ENCODE results near the gene PSMG4. TPM values are rescaled to one million over a fixed set of nuclear protein-coding genes. Genes with fewer than 3 reads are reported as not detected.

The PSMG4 gene
- total RNA-seq, 1 experiment from 2014 or later = 51.9 TPM

- no peak overlapping the region for H3K9ac ChIP-seq (ENCODE audit: low read length)
- no peaks in the 10 kb centered on the region for H3K9me2 ChIP-seq (replicated peaks; ENCODE audit: low read length)
- no peaks in the 10 kb centered on the region for H3K79me2 ChIP-seq (ENCODE audit: low read length)
- no peaks in the 10 kb centered on the region for H3F3A ChIP-seq (ENCODE audit: low read length, unreplicated experiment)
- intact Hi-C loops (cut with micrococcal nuclease) = no loop called here
- H3K4me2 ChIP-seq (ENCODE audit: low read length) = no peak overlapping the region
- no peak overlapping the region for H3K27ac ChIP-seq (ENCODE audit: low read length)
- TF ChIP-seq EZH2 (IDR thresholded peaks at IDR 0.05; ENCODE audit: low read length, unreplicated experiment) (no peak), CTCF (conservative IDR thresholded peaks at IDR 0.05; ENCODE audit: low read depth, low read length) (no peak), EZH2phosphoT487 (IDR thresholded peaks at IDR 0.05; ENCODE audit: borderline replicate concordance, low read length) (no peak)
- H4K20me1 ChIP-seq (ENCODE audit: low read length) = no peaks in the 10 kb centered on the region
- H3K36me3 ChIP-seq (ENCODE audit: low read depth, low read length) = no peaks in the 10 kb centered on the region
- DNase-seq (no peak), ATAC-seq (no peak)
- no peak overlapping the region for H3K4me3 ChIP-seq (ENCODE audit: low read length)
- CTCF ChIA-PET = no interaction called here
- H3K4me1 ChIP-seq (ENCODE audit: insufficient read depth, low read length) = peaks cover 14% of the 10 kb centered on the region
- no peaks in the 10 kb centered on the region for H3K9me3 ChIP-seq (ENCODE audit: low read length)
- POLR2A ChIA-PET (ENCODE audit: unreplicated experiment) = no interaction called here
- BruUV-seq (replicated peaks) = no TSS peak
- no peaks in the 10 kb centered on the region for H3K27me3 ChIP-seq (ENCODE audit: low read length)
- H2AFZ ChIP-seq (ENCODE audit: low read length) = no peak overlapping the region
These were observed 42.8 kb downstream of the PSMG4 start for GRCh38 chr6:3301506-3301905.

GRCh38 chr6:3303795-3304411 is 45.2 kb downstream of the PSMG4 start:
- Histone ChIP-seq H4K20me1 (ENCODE audit: low read length) (no peaks in the 10 kb centered on the region), H3F3A (ENCODE audit: low read length, unreplicated experiment) (no peaks in the 10 kb centered on the region), H3K27me3 (ENCODE audit: low read length) (no peaks in the 10 kb centered on the region), H3K36me3 (ENCODE audit: low read depth, low read length) (no peaks in the 10 kb centered on the region), H3K27ac (ENCODE audit: low read length) (no peak overlapping the region), H3K4me1 (ENCODE audit: insufficient read depth, low read length) (no peaks in the 10 kb centered on the region), H2AFZ (ENCODE audit: low read length) (no peak overlapping the region), H3K9ac (ENCODE audit: low read length) (no peak overlapping the region), H3K9me2 (replicated peaks; ENCODE audit: low read length) (no peaks in the 10 kb centered on the region), H3K9me3 (ENCODE audit: low read length) (no peaks in the 10 kb centered on the region), H3K4me3 (ENCODE audit: low read length) (no peak overlapping the region), H3K4me2 (ENCODE audit: low read length) (no peak overlapping the region), H3K79me2 (ENCODE audit: low read length) (no peaks in the 10 kb centered on the region)
- no peak for ATAC-seq
- BruUV-seq (replicated peaks) = no TSS peak
- POLR2A ChIA-PET (ENCODE audit: unreplicated experiment) = no interaction called here
- intact Hi-C loops (cut with micrococcal nuclease) = no loop called here
- CTCF ChIA-PET = interaction anchor here (0.5 kb wide), 1 partner anchor 33 kb away, joined by 4 read pairs; no protein-coding TSS in a partner anchor
- no peak for TF ChIP-seq EZH2phosphoT487 (IDR thresholded peaks at IDR 0.05; ENCODE audit: borderline replicate concordance, low read length)
- no peak for TF ChIP-seq EZH2 (IDR thresholded peaks at IDR 0.05; ENCODE audit: low read length, unreplicated experiment)
- no peak for TF ChIP-seq CTCF (conservative IDR thresholded peaks at IDR 0.05; ENCODE audit: low read depth, low read length)
- DNase-seq = no peak

- H4K20me1 ChIP-seq (ENCODE audit: low read length) = no peaks in the 10 kb centered on the region
- BruUV-seq (replicated peaks) = no TSS peak
- H3F3A ChIP-seq (ENCODE audit: low read length, unreplicated experiment) = no peaks in the 10 kb centered on the region
- no peak overlapping the region for H2AFZ ChIP-seq (ENCODE audit: low read length)
- CTCF ChIA-PET = no interaction called here
- H3K4me3 ChIP-seq (ENCODE audit: low read length) = no peak overlapping the region
- no peak for TF ChIP-seq EZH2 (IDR thresholded peaks at IDR 0.05; ENCODE audit: low read length, unreplicated experiment)
- no peak for TF ChIP-seq CTCF (conservative IDR thresholded peaks at IDR 0.05; ENCODE audit: low read depth, low read length)
- TF ChIP-seq EZH2phosphoT487 (IDR thresholded peaks at IDR 0.05; ENCODE audit: borderline replicate concordance, low read length) = no peak
- no peak overlapping the region for H3K4me2 ChIP-seq (ENCODE audit: low read length)
- intact Hi-C loops (cut with micrococcal nuclease) = no loop called here
- POLR2A ChIA-PET (ENCODE audit: unreplicated experiment) = no interaction called here
- no peaks in the 10 kb centered on the region for H3K27me3 ChIP-seq (ENCODE audit: low read length)
- no peaks in the 10 kb centered on the region for H3K36me3 ChIP-seq (ENCODE audit: low read depth, low read length)
- H3K9ac ChIP-seq (ENCODE audit: low read length) = no peak overlapping the region
- DNase-seq (no peak), ATAC-seq (no peak)
- H3K4me1 ChIP-seq (ENCODE audit: insufficient read depth, low read length) = no peaks in the 10 kb centered on the region
- no peaks in the 10 kb centered on the region for H3K9me2 ChIP-seq (replicated peaks; ENCODE audit: low read length)
- H3K9me3 ChIP-seq (ENCODE audit: low read length) = no peaks in the 10 kb centered on the region
- H3K27ac ChIP-seq (ENCODE audit: low read length) = no peak overlapping the region
- H3K79me2 ChIP-seq (ENCODE audit: low read length) = no peaks in the 10 kb centered on the region
These were observed 45.9 kb downstream of the PSMG4 start for GRCh38 chr6:3304500-3305215.
